ENCODE results near the gene ANKRD12. TPM values are rescaled to one million over a fixed set of nuclear protein-coding genes. Genes with fewer than 3 reads are reported as not detected.

ANKRD12 gene
- total and polyA plus RNA-seq, 2 of the 4 experiments (the other 2 are of a cell fraction): 2.6 to 12.9 TPM

GRCh38 chr18:9104244-9104901 lies 32.2 kb upstream of the ANKRD12 start (continued):
- TF ChIP-seq MXI1 (IDR thresholded peaks at IDR 0.05; ENCODE audit: borderline replicate concordance, low read depth, low read length) (no peak), MAFK (IDR thresholded peaks at IDR 0.05; ENCODE audit: low read depth, low read length) (no peak)

GRCh38 chr18:9105420-9105819 lies 31.2 kb upstream of the ANKRD12 start:
- CTCF ChIA-PET: no interaction called here
- no peak overlapping the region for H3K4ac ChIP-seq (ENCODE audit: low read depth, low read length)
- TF ChIP-seq CTCF (conservative IDR thresholded peaks at IDR 0.05; ENCODE audit: low read depth, low read length): no peak
- TF ChIP-seq CEBPB (IDR thresholded peaks at IDR 0.05; ENCODE audit: low read depth, low read length): no peak
- no peak for TF ChIP-seq RAD21 (IDR thresholded peaks at IDR 0.05; ENCODE audit: low read length)
- no peak for TF ChIP-seq ELK1 (IDR thresholded peaks at IDR 0.05; ENCODE audit: borderline replicate concordance, low read depth, low read length)
- no peak for TF ChIP-seq CHD1 (IDR thresholded peaks at IDR 0.05; ENCODE audit: low read depth, low read length)
- TF ChIP-seq RFX5 (IDR thresholded peaks at IDR 0.05; ENCODE audit: low read depth, low read length): no peak

More at GRCh38 chr18:9105420-9105819, 31.2 kb upstream of the ANKRD12 start:
- peaks cover 62% of the 10 kb centered on the region for H4K20me1 ChIP-seq (ENCODE audit: insufficient read depth, low read length)
- POLR2A ChIA-PET (ENCODE audit: unreplicated experiment): no interaction called here
- H3K56ac ChIP-seq (ENCODE audit: extremely low read depth, insufficient read depth, low read length): no peak overlapping the region
- in situ Hi-C loops (cut with MboI; ENCODE audit: low sequenced_read_pairs) (no loop called here), dilution Hi-C loops (cut with HindIII; ENCODE audit: low sequenced_read_pairs, unreplicated experiment) (no loop called here), intact Hi-C loops (cut with micrococcal nuclease) (loop anchor here (2.0 kb wide), 1 partner anchor 29 kb away; no protein-coding TSS in a partner anchor)
- no peak overlapping the region for H2AK9ac ChIP-seq (replicated peaks; ENCODE audit: low read depth, low read length, poor library complexity)
- peak overlapping the region; percentile 41; the same call in 1 of the 2 replicates for H3K27ac ChIP-seq (ENCODE audit: insufficient read depth, low read length)
- no peak overlapping the region for H2BK20ac ChIP-seq (ENCODE audit: low read depth, low read length)
- H2BK15ac ChIP-seq (ENCODE audit: low read depth, low read length): no peak overlapping the region
- H3K9me3 ChIP-seq (ENCODE audit: control insufficient read depth, insufficient read depth, low read length): no peaks in the 10 kb centered on the region
- no peak overlapping the region for H2AK5ac ChIP-seq (ENCODE audit: low read depth, low read length)
- peak overlapping the region; percentile 35; the same call in 1 of the 2 replicates for H3K4me3 ChIP-seq (ENCODE audit: insufficient read depth, low read depth, low read length)
- H2AFZ ChIP-seq (replicated peaks; ENCODE audit: low read length, poor library complexity): no peak overlapping the region
- H2BK5ac ChIP-seq (ENCODE audit: low read depth, low read length, poor library complexity, severe bottlenecking): peak overlapping the region; percentile 98
- H3K4me2 ChIP-seq (ENCODE audit: low read depth, low read length): peak overlapping the region; percentile 99
- no TSS peak for BruUV-seq (replicated peaks)
- H3K79me1 ChIP-seq (ENCODE audit: low read depth in 1 of 2, low read length in 2 of 2): peaks cover 3 to 39% of the 10 kb centered on the region in 2 experiments; a peak in 2 of 4 replicates
- H3K4me1 ChIP-seq (ENCODE audit: control insufficient read depth, insufficient read depth, low read length): peaks cover 8% of the 10 kb centered on the region
- H4K5ac ChIP-seq (ENCODE audit: low read depth, low read length): no peak overlapping the region
- ATAC-seq (ENCODE audit: low read depth) (no peak), DNase-seq (no peak)
- peak overlapping the region in 1 of 2 experiments; percentile 3; a peak in 1 of 4 replicates for H4K8ac ChIP-seq (ENCODE audit: low read depth in 2 of 2, low read length in 2 of 2)
- peaks cover 2% of the 10 kb centered on the region; the same call in 1 of the 2 replicates for H3K36me3 ChIP-seq (ENCODE audit: control insufficient read depth, insufficient read depth, low read length)
- peak overlapping the region; percentile 70 for H3K14ac ChIP-seq (replicated peaks; ENCODE audit: low read depth, low read length)
- no peak overlapping the region for H2BK120ac ChIP-seq (ENCODE audit: low read depth, low read length)
- no peaks in the 10 kb centered on the region for H3K27me3 ChIP-seq (ENCODE audit: control insufficient read depth, insufficient read depth, low read length)
- peak overlapping the region; percentile 78; the same call in 1 of the 2 replicates for H3K9ac ChIP-seq (ENCODE audit: low read depth, low read length)
- no CpG with 5 or more reads among the region's 3 CpGs for WGBS, 2 experiments (ENCODE audit: extremely low coverage in 2 of 2, insufficient read length in 1 of 2)
- no peak overlapping the region for H4K91ac ChIP-seq (ENCODE audit: insufficient read depth, low read depth, low read length)
- H3K9me1 ChIP-seq (ENCODE audit: insufficient read depth, low read length): peaks cover 5% of the 10 kb centered on the region; the same call in 1 of the 2 replicates
- peak overlapping the region; percentile 26; the same call in 1 of the 2 replicates for H3K23ac ChIP-seq (ENCODE audit: low read depth, low read length)
- peak overlapping the region; percentile 53; the same call in 1 of the 2 replicates for H3K18ac ChIP-seq (ENCODE audit: low read depth, low read length)
